ENCODE data around the gene OVOL2. TPM values are rescaled to one million over a fixed set of nuclear protein-coding genes. Genes with fewer than 3 reads are reported as not detected.

OVOL2 gene
- total RNA-seq, 1 experiment from 2014 or later = 0.22 TPM

- no peak for DNase-seq (ENCODE audit: low read depth)
These were observed 44.8 kb downstream of the OVOL2 start for GRCh38 chr20:18012901-18013300.

DNA sequence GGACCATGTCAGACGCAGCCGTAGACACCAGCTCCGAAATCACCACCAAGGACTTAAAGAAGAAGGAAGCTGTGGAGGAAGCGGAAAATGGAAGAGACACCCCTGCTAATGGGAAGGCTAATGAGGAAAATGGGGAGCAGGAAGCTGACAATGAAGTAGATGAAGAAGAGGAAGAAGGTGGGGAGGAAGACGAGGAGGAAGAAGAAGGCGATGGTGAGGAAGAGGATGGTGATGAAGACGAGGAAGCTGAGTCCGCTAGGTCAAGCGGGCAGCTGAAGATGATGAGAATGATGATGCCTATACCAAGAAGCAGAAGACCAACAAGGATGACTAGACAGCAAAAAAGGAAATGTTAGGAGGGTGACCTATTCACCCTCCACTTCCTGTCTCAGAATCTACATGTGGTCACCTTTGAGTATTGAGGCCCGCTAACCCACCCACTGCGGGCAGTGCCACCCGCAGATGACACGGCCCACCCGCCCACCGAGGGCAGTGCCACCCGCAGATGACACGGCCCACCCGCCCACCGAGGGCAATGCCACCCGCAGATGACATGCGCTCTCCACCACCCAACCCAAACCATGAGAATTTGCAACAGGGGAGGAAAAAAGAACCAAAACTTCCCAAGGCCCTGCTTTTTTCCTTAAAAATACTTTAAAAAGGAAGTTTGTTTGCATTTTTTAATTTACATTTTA lies 45.6 kb downstream of the OVOL2 start:
- DNase-seq (ENCODE audit: low read depth) = no peak

- DNase-seq (ENCODE audit: low read depth) = no peak
These were observed 46.2 kb downstream of the OVOL2 start for GRCh38 chr20:18011482-18011881.

- DNase-seq (ENCODE audit: low read depth) = no peak
These were observed 48.6 kb downstream of the OVOL2 start for GRCh38 chr20:18009116-18009515.

DNA sequence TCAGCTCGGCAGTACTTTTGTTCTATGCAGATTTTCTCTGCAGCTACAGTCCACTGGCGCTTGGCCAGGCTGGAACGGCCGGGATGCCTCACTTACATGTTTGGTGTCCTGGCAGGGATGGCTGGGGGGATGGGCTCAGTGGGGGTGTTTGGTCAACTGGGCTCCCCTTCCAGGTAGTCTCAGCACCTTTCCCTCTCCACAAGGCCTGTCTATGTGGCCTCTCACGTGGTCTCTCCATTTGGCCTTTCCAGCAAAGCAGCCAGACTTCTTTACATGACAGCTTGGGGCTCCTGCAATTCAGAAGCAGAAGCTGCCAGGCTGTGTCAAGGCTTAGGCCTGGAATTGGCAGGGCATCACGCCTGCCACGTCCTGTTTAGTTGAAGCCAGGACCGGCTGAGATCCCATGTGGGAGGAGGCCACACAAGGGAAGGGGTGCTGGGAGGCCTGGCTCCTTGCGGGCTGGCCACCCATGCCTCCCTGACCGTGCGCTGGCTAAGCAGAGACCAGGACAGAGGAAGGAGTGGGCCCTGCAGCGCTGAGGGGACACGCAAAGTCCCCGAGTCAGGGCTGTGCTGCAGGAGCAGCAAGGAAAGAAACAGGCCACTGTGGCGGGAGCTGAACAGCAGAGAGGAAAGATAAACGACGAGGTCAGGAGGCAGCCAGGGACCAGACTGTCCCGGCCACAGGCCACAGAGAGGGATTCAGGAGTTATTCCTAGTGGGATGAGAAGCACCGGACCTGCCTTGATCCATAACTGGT lies 50.0 kb downstream of the OVOL2 start:
- no peak for DNase-seq (ENCODE audit: low read depth)

DNA sequence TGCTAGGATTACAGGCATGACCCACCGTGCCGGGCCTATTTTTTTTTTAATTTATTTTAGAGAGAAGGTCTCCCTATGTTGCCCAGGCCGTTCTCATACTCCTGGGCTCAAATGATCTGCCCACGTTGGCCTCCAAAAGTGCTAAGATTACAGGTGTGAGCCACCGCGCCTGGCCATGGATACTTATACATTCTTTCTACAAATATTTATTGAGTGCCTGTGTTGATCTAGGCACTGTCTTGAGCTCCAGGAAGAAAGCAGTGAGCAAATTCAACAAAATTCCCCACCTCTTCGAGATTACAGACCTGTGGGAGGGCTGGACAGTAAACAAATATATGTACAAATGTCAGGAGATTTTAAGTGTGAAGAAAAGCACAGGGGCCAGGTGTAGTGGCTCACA lies 51.0 kb downstream of the OVOL2 start:
- DNase-seq (ENCODE audit: low read depth) = no peak

- no peak for DNase-seq (ENCODE audit: low read depth)
These were observed 51.7 kb downstream of the OVOL2 start for GRCh38 chr20:18005990-18006364.

DNA sequence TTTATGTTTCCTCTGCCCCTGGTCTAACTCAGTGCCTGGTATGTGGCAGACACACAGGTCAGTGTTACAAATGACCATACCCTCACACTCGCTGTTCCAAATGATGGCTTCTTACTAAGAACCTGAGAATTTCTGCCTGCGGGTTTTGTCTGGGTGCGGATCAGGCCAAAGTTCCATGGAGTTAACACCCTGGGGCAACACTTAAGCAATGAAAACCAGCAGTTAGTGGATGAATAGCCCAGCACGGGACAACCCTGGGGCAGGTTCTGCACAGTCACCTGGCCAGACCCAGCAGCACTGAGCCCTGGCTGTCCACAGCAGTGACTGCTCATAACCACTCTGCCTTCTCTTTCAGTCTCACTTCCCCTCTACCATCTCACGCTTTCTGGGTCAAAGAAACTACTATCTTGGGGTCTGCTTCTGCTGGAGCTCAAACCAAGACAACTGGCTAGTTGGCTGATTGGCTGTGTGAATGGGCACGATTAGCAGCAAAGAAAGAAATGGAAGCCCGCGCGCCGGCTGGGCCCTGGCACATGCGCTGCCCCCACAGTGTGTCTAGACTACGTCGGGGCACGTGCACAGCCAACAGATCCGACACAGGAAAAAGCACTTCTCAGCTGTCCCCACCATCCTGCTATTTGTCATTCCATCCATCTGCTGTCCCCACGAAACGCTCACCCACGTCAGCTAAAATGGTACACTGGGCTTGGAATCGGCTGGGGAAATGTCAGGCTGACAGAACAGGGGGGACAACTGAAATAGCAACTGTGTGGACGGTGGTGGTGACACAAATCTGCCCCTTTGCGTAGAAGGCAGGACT lies 52.3 kb downstream of the OVOL2 start:
- peak; percentile 27 for DNase-seq (ENCODE audit: low read depth)

GRCh38 chr20:18004384-18005031 lies 53.2 kb downstream of the OVOL2 start:
- DNase-seq (ENCODE audit: low read depth) = no peak

GRCh38 chr20:18003897-18004296 lies 53.8 kb downstream of the OVOL2 start:
- DNase-seq (ENCODE audit: low read depth) = no peak

GRCh38 chr20:18001131-18001921 lies 56.4 kb downstream of the OVOL2 start:
- peak; percentile 81 for DNase-seq (ENCODE audit: low read depth)

DNA sequence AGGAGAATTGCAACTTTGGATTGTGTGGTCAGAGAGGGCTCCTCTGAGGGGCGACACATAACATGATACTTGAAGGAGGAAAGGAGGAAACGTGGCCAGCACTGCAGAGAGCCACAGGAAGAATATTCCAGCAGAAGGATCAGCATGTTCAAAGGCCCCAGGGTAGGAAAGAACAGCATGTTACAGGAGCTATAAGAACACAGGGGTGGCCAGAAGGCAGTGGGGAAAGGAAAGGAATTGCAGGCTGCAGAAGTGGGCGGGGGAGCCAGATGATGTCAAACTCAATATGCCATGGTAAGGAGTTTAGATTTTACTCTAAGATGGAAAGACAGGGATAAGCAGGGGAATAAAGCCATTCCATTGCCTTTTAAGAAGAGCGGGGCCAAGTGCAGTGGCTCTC lies 58.1 kb downstream of the OVOL2 start:
- no peak for DNase-seq (ENCODE audit: low read depth)

- no peak for DNase-seq (ENCODE audit: low read depth)
These were observed 59.3 kb downstream of the OVOL2 start for GRCh38 chr20:17998446-17998845.

DNA sequence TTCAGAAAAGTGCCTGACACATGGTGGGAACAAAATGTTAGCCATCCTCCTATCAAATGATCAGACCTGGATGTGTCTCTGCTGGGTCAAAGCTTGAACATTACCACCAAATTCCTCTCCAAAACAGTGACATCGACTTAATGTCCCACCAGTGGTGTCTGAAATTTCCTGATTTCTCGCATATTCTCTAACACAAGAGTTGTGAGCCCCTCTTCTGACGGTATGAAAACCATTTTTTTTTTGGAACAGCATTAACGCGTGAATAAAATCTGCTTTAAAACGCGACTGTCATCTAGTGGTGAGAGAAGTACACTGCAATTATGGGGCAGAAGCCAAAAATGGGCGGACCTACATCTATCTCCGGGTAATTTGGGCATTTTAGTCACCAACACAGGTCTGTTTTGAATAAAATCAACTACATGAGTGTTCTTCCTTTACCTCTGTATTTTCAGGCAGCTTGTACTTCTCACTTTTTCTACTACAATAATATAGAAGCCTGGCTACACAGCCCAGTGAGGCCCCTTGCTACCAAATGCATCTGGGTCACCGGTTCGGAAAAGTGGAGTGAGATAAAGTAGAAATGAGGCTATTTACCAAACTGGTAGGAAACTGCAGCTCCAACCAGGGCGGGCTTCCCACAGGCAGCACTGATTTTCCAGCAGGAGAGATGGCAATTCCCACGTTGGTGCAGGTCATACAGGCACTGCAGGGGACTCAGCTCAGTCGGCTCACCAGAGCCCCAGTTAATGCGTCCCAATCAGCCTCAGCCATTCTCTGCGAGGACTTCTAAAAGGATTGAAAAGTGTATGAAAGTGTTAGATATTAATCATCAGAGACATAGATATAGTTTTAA lies 61.5 kb downstream of the OVOL2 start:
- DNase-seq (ENCODE audit: low read depth) = peak; percentile 71

DNA sequence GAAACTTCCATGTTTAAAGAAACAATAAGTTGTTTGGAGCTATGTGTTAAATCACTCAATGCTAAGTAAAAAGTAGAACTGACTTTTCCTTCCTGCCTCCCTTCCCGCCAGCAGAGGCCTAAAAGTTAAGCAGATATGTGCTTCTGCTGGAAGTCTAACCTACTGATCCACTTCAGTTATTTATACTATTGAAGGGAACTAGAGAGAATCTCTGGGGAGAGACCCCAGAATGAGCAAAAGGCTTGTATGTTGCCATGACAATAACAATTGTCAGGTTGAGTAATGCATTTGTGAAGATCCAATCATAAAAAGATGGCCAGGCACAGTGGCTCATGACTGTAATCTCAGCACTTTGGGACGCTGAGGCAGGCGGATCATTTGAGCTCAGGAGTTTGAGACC lies 64.2 kb downstream of the OVOL2 start:
- peak; percentile 51 for DNase-seq (ENCODE audit: low read depth)

DNA sequence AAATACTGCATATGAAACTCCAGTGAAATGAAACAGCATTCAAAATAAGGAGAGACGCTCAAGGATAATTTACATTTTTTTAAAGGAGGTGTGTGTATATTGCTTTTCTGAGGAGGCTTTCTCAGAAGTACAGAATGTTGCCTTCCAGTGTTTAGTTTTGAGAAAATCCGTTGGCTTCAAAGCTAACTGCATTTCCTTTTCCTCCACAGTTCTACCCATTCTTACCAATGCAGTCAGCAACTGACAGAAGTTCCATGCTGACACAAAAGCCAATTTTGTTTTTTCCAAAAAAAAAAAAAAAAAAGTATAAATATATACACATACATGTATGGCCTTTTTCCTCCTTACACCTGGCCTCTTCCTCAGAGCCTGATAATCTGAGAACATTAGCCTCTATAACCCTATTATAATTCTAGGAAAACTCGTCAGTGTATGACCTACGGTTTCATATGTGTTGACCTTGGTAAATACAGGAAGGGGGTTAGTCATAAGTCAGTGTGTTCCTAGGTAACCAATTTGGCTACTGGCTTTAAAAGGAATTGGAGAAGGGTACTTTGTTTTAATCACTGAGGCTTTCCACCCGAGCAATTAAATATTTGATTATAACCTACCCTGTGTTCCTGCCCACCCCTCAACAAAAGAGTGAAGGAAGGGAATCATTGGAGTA lies 64.7 kb downstream of the OVOL2 start:
- peak; percentile 84 for DNase-seq (ENCODE audit: low read depth)

DNA sequence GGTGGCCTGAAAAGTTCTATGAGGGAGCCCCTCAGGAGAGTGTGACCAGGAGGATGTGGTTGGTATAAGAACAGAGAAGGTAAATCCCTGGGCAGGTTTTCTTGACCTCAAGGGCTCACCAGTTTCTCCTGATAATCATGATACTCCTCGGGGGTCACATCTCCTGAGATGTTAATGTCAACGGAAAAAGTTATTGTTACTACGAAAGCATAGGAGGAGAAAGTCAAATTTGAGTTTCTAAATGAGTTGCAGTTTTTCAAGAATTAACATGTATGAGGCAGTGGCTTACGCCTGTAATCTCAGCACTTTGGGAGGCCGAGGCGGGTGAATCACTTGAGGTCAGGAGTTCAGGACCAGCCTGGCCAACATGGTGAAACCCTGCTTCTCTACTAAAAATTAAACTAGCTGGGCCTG lies 65.5 kb downstream of the OVOL2 start:
- DNase-seq (ENCODE audit: low read depth) = peak; percentile 48

DNA sequence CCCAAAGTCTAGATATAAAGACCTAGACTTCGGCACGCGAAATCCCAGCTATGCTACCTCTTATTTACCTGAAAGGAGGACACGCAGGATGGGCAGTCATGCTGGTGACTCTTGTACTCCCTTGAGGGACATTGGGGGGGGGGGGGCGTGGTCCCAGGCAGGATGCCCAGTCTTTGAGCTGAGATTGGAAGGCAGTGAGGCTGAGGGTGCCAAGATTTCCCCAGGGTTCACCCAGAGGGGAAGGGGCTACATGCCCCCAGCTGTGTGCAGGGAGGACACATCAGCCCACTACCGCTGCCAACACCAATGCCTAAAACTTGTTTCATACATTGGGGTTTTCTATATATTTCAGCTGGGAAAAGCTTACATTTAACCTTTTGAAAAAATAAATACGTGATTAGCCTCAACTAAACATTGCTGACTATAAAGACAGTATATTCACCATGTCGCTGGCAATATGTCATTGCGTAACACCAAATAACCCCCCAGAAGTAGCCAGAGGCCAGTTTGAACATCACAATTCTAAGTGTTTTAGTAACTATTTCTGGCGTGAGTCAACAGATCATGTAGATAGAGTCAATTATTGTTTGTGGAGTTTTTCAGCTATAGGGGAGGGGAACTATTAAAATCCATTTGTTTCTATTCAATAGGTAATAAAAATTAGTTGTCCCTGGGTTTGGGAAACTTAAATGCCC lies 67.3 kb downstream of the OVOL2 start:
- peak; percentile 92 for DNase-seq (ENCODE audit: low read depth)

GRCh38 chr20:17987988-17988387 lies 69.7 kb downstream of the OVOL2 start:
- no peak for DNase-seq (ENCODE audit: low read depth)
